ENCODE results near the gene PRKCA. TPM values are rescaled to one million over a fixed set of nuclear protein-coding genes. Genes with fewer than 3 reads are reported as not detected.

The PRKCA gene
- total and polyA plus RNA-seq, 2 of the 13 experiments (the other 11 are each of a cell fraction or from before 2014, with no cell fraction given) = 18.5 to 21.5 TPM

DNA sequence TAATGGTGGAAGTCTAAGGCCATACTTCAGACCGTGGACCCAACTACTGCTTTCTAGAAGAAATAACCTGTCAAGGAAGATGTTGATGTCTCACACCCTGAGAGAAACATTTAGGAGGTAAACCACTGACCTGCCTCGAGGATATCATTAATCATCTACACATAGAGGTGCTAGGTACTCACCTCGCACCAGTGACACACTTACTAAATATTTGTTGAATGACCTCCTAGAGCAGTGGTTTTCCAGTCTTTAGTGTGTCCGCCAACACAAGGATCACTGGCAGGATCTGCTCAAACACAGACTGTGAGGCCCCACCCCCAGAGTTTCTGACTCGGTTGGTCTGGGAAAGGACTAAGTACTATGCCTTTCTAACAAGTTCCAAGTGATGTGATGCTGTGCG lies 335.1 kb downstream of the PRKCA start (continued):
- TF ChIP-seq CREB3 (CRISPR knock-in tag; IDR thresholded peaks at IDR 0.05) = no peak

DNA sequence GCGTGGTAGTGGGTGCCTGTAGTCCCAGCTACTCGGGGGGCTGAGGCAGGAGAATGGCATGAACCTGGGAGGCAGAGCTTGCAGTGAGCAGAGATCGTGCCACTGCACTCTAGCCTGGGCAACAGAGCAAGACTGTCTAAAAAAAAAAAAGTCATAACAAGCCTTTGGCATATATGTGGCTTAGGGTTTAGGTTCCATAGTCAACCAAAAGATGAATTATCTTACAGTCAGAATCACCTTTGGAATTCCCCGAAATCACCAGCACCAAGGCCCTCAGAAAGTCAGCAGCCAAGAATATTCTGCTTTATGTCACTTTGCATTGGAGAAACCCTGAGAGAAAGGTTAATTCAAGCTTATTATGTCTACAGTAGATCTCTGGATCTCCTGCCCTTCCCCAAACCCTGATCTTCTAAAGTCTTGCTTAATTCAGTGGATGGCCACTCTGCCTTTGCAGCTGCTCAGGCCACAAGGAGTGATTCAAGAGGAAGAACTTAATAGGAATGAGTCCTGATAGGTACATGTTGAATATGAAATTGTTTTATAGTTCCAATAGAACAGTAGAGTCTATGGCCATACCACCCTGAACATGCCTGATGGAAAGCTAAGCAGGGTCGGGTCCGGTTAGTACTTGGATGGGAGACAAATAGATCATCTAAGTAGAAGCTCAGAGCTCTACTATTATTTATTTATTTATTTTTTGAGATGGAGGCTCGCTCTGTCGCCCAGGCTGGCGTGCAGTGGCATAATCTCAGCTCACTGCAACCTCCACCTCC lies 336.5 kb downstream of the PRKCA start:
- POLR2A ChIA-PET = no interaction called here

More for the DNA sequence above, 336.5 kb downstream of the PRKCA start:
- Histone ChIP-seq H3K27ac (ENCODE audit: extremely low read length, insufficient read depth, low read length) (no peak overlapping the region), H3K9me3 (ENCODE audit: low read length) (no peaks in the 10 kb centered on the region), H4K20me1 (ENCODE audit: insufficient read depth, low read length) (no peaks in the 10 kb centered on the region), H3K36me3 (replicated peaks in 1 of 2; ENCODE audit: control insufficient read depth in 1 of 2, insufficient read depth in 2 of 2, low read length in 2 of 2) (peaks cover 3 to 18% of the 10 kb centered on the region in 2 experiments; a peak in 2 of 5 replicates), H3K4me1 (ENCODE audit: insufficient read depth, low read length) (no peaks in the 10 kb centered on the region), H2AFZ (ENCODE audit: low read length) (no peak overlapping the region), H3K9ac (ENCODE audit: insufficient read depth, low read depth, low read length) (no peak overlapping the region), H3K79me2 (ENCODE audit: insufficient read depth, low read length) (no peaks in the 10 kb centered on the region), H3K4me2 (ENCODE audit: low read depth, low read length) (no peak overlapping the region), H3K27me3 (ENCODE audit: control insufficient read depth in 1 of 2, insufficient read depth in 2 of 2, low read length in 2 of 2) (no peaks in the 10 kb centered on the region), H3K4me3 (replicated peaks in 1 of 3; ENCODE audit: insufficient read depth in 1 of 3, low read depth in 2 of 3, low read length in 3 of 3) (no peak overlapping the region)
- FAIRE-seq (no peak), DNase-seq (ENCODE audit: low spot score) (no peak), ATAC-seq (no peak)
- 97% methylated on average over 9 of the region's 9 CpGs for WGBS (ENCODE audit: low lambda C conversion rate)
- intact Hi-C loops (cut with micrococcal nuclease; ENCODE audit: unreplicated experiment) = no loop called here
- TF ChIP-seq ZNF790 (CRISPR knock-in tag; IDR thresholded peaks at IDR 0.05; ENCODE audit: borderline replicate concordance) (no peak), GTF3A (CRISPR knock-in tag; conservative IDR thresholded peaks at IDR 0.05) (peak; percentile 92; the same call in 1 of the 2 replicates), GZF1 (CRISPR knock-in tag; IDR thresholded peaks at IDR 0.05) (no peak)
- in situ Hi-C loops (cut with HindIII; ENCODE audit: extremely low pct_ligation_motif_present, low pct_unique_long_range_greater_than_20kb) = no loop called here
- CTCF ChIA-PET (ENCODE audit: low intra/inter-chr PET ratio, low total read pairs) = no interaction called here
- no TSS peak for BruUV-seq (replicated peaks)

Measured in HepG2 (cell line).